WERI-Rb-1 (cell line): ENCODE data around the gene GRIP2.

Experiments
- DNase-seq: peaks from one replicate; pipeline ENCODE4 v3.0.0-alpha.2; 2020
- H3K27ac ChIP-seq: fragments of 250-450 bp; sonication (Bioruptor Pico); 2 replicates; pipeline ENCODE4 v1.5.1; 2020; ENCODE audit warnings: mild to moderate bottlenecking, moderate library complexity
- H3K27me3 ChIP-seq: fragments of 250-450 bp; sonication (Bioruptor Pico); 2 replicates; pipeline ENCODE4 v1.5.1; 2021; ENCODE audit warnings: mild to moderate bottlenecking, low read depth, moderate library complexity; ENCODE audit not compliant: insufficient read depth, severe bottlenecking
- H3K36me3 ChIP-seq: fragments of 250-450 bp; sonication (Bioruptor Pico); 2 replicates; pipeline ENCODE4 v1.5.1; 2020; ENCODE audit warnings: mild to moderate bottlenecking, moderate library complexity
- H3K4me3 ChIP-seq: 2 replicates; pipeline ENCODE4 v1.5.1; 2011; ENCODE audit warnings: low read depth, mild to moderate bottlenecking, control low read depth, low read length
- H3K9me3 ChIP-seq: fragments of 250-450 bp; sonication (Bioruptor Pico); 2 replicates; pipeline ENCODE4 v1.5.1; 2021; ENCODE audit warnings: mild to moderate bottlenecking, moderate library complexity; ENCODE audit not compliant: severe bottlenecking
- CTCF ChIP-seq: IDR thresholded peaks from 2 replicates; pipeline ENCODE4 v1.5.1; 2011; ENCODE audit warnings: low read depth, mild to moderate bottlenecking, control low read depth, inconsistent platforms, low read length

Gene GRIP2

GRCh38 chr3:14458434-14459275 lies 81.5 kb downstream of the GRIP2 start:
- no peak for TF ChIP-seq CTCF
- Histone ChIP-seq H3K27me3 (no peaks in the 10 kb centered on the region), H3K27ac (peak overlapping the region; percentile 79), H3K36me3 (peaks cover 18% of the 10 kb centered on the region), H3K4me3 (peak overlapping the region; percentile 20), H3K9me3 (no peaks in the 10 kb centered on the region)
- peak; percentile 23 for DNase-seq

- H3K4me3 ChIP-seq: peak overlapping the region; percentile 20
- peak overlapping the region; percentile 79 for H3K27ac ChIP-seq
- H3K36me3 ChIP-seq: peaks cover 20% of the 10 kb centered on the region
- TF ChIP-seq CTCF: no peak
- no peaks in the 10 kb centered on the region for H3K27me3 ChIP-seq
- peak; percentile 68 for DNase-seq
- no peaks in the 10 kb centered on the region for H3K9me3 ChIP-seq
These were observed 82.1 kb downstream of the GRIP2 start for GRCh38 chr3:14457999-14458398.

GRCh38 chr3:14457481-14457880 lies 82.7 kb downstream of the GRIP2 start:
- TF ChIP-seq CTCF: no peak
- Histone ChIP-seq H3K9me3 (no peaks in the 10 kb centered on the region), H3K36me3 (peaks cover 18% of the 10 kb centered on the region), H3K27me3 (no peaks in the 10 kb centered on the region), H3K27ac (peak overlapping the region; percentile 79), H3K4me3 (no peak overlapping the region)
- no peak for DNase-seq

- Histone ChIP-seq H3K27ac (no peak overlapping the region), H3K27me3 (no peaks in the 10 kb centered on the region), H3K9me3 (no peaks in the 10 kb centered on the region), H3K4me3 (no peak overlapping the region), H3K36me3 (peaks cover 16% of the 10 kb centered on the region)
- no peak for TF ChIP-seq CTCF
- no peak for DNase-seq
These were observed 83.3 kb downstream of the GRIP2 start for GRCh38 chr3:14456794-14457193.

GRCh38 chr3:14455571-14456317 lies 84.4 kb downstream of the GRIP2 start:
- H3K4me3 ChIP-seq: no peak overlapping the region
- no peak for DNase-seq
- H3K36me3 ChIP-seq: peaks cover 16% of the 10 kb centered on the region

More at GRCh38 chr3:14455571-14456317, 84.4 kb downstream of the GRIP2 start:
- Histone ChIP-seq H3K9me3 (no peaks in the 10 kb centered on the region), H3K27me3 (no peaks in the 10 kb centered on the region), H3K27ac (no peak overlapping the region)
- no peak for TF ChIP-seq CTCF
